Keratinocyte (primary cell): Measurements from ENCODE around the gene ZNF324B. TPM values are rescaled to one million over a fixed set of nuclear protein-coding genes. Genes with fewer than 3 reads are reported as not detected.

ENCODE experiments used
- DNase-seq: peaks from one replicate; pipeline ENCODE4 v3.0.0-alpha.2; 2011; ENCODE audit warnings: low read depth, missing footprints, low spot score
- FAIRE-seq: peaks from 2 replicates; lab custom pipeline; 2011; peaks lifted over from hg19 to GRCh38; lab: Jason Lieb, UNC
- H2AFZ ChIP-seq: 2 replicates; pipeline ENCODE4 v1.6.0; 2012; ENCODE audit warnings: low read length, control low read depth, inconsistent platforms; ENCODE audit not compliant: control insufficient read depth
- H3K27ac ChIP-seq: 2 replicates; pipeline ENCODE4 v1.5.1; 2011; ENCODE audit warnings: low read length; ENCODE audit not compliant: control insufficient read depth, insufficient read depth
- H3K27me3 ChIP-seq: 3 replicates; pipeline ENCODE4 v1.6.0; 2011; ENCODE audit warnings: low read length; ENCODE audit not compliant: control insufficient read depth, insufficient read depth; ENCODE audit errors: extremely low read depth
- H3K36me3 ChIP-seq, 2 experiments: 2 replicates in 1 of 2; 3 replicates in 1 of 2; pipeline ENCODE4 v1.5.1; 2011; ENCODE audit warnings: low read length in 2 of 2, mild to moderate bottlenecking in 1 of 2; ENCODE audit not compliant: control insufficient read depth in 2 of 2, insufficient read depth in 2 of 2; ENCODE audit errors: extremely low read depth in 1 of 2
- H3K4me1 ChIP-seq: 3 replicates; pipeline ENCODE4 v1.5.1; 2011; ENCODE audit warnings: low read length; ENCODE audit not compliant: control insufficient read depth, insufficient read depth; ENCODE audit errors: extremely low read depth
- H3K4me2 ChIP-seq: 3 replicates; pipeline ENCODE4 v1.6.0; 2011; ENCODE audit warnings: low read depth, low read length; ENCODE audit not compliant: control insufficient read depth, insufficient read depth; ENCODE audit errors: extremely low read depth
- H3K4me3 ChIP-seq, 3 experiments: fragments of 200-600 bp in 1 of 3; sonication (generic) in 1 of 3; 2 replicates in 2 of 3; 3 replicates in 1 of 3; pipeline ENCODE4 v1.5.1; 2011 to 2016; ENCODE audit warnings: low read length in 3 of 3, mild to moderate bottlenecking in 3 of 3, control low read depth in 2 of 3, inconsistent platforms in 1 of 3, low read depth in 1 of 3, mixed read lengths in 1 of 3, mixed run types in 1 of 3, moderate library complexity in 1 of 3; ENCODE audit not compliant: control insufficient read depth in 2 of 3, insufficient read depth in 2 of 3; ENCODE audit errors: extremely low read depth in 1 of 3
- H3K79me2 ChIP-seq: 2 replicates; pipeline ENCODE4 v1.6.0; 2012; ENCODE audit warnings: low read length; ENCODE audit not compliant: control insufficient read depth, insufficient read depth
- H3K9ac ChIP-seq: 3 replicates; pipeline ENCODE4 v1.6.0; 2011; ENCODE audit warnings: low read length; ENCODE audit not compliant: control insufficient read depth, insufficient read depth; ENCODE audit errors: extremely low read depth
- H3K9me1 ChIP-seq: 3 replicates; pipeline ENCODE4 v1.6.0; 2011; ENCODE audit warnings: low read length; ENCODE audit not compliant: control insufficient read depth, insufficient read depth; ENCODE audit errors: extremely low read depth
- H3K9me3 ChIP-seq: 2 replicates; pipeline ENCODE4 v1.5.1; 2012; ENCODE audit warnings: low read depth, low read length; ENCODE audit not compliant: control insufficient read depth
- H4K20me1 ChIP-seq: 3 replicates; pipeline ENCODE4 v1.6.0; 2011; ENCODE audit warnings: low read length; ENCODE audit not compliant: control insufficient read depth, insufficient read depth; ENCODE audit errors: extremely low read depth
- EZH2 ChIP-seq: IDR thresholded peaks from one replicate; pipeline ENCODE4 v1.6.1; 2012; ENCODE audit warnings: inconsistent platforms, mild to moderate bottlenecking, low read length, moderate library complexity
- dilution Hi-C: fragments of 300-500 bp; cut with MboI; formaldehyde crosslinking; loops from one replicate; pipeline ENCODE4 v1.7.0; 2020; ENCODE audit warnings: low sequenced_read_pairs; ENCODE audit not compliant: extremely low pct_ligation_motif_present
- polyA plus RNA-seq, 5 experiments: library from polyadenylated mRNA; depleted of rRNA in 3 of 5; stranded (reverse) in 3 of 5; stranded (forward) in 1 of 5; unstranded in 1 of 5; fragments of >200 nt; gene quantifications; 1 replicate in 1 of 5; 2 replicates in 3 of 5; 3 replicates in 1 of 5; pipeline versions ENCODE4 v1.2.1 to v1.2.3, GENCODE V29; 2011 to 2012; ENCODE audit warnings: missing spikeins in 2 of 5, low read depth in 1 of 5, low replicate concordance in 1 of 5
- TF ChIP-seq, protein P1 (sequence below), 3 experiments: IDR thresholded peaks in 1 of 3; conservative IDR thresholded peaks in 1 of 3; optimal IDR thresholded peaks in 1 of 3; 2 replicates in 2 of 3; 3 replicates in 1 of 3; pipeline versions ENCODE3 to v1.5.1; 2011; ENCODE audit warnings: low read length in 3 of 3, mild to moderate bottlenecking in 3 of 3, moderate library complexity in 2 of 3, control low read depth in 1 of 3, inconsistent platforms in 1 of 3; ENCODE audit not compliant: insufficient read depth in 2 of 3; ENCODE audit errors: extremely low read depth in 1 of 3

Gene ZNF324B
- polyA plus RNA-seq, 1 donor (not counting 4 experiments of a cell fraction or from before 2014, with no cell fraction given), result 2.0 TPM

DNA sequence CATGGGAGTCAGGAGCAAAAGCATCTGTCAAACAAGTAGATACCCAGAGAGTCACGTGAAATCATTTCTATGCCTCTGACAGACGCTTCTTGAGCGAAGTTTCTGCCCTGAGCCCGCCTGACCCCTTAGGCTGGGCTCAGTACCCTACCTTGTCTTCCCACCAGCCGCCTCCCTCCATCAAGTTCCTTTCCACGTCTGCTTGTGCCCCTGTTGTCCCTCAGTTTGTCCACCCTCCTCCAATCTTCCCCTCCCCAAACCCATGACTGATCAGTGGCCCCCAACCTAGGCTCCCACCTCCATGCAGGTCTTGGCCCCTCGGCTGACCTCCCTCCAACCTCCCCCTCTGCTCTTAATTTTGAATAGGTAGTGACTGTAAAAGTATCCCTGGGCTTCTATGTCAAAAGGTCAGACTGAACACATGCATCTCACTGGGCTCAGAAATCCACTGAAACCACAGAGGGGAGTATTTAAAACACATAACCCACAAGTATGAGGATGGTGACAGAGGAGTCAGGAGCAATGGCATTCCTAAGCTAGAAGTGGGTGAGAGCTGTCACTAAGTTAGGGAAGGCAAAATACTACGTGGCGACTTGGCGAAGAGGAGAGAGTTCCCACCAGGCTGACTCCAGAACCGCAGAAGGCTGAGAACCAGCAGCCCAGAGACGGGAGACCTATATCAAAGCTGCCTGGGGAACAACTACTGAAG lies 23.0 kb downstream of the ZNF324B start:
- no peak for FAIRE-seq
- no peaks in the 10 kb centered on the region for H3K9me1 ChIP-seq
- H3K36me3 ChIP-seq, result peaks cover 7 to 11% of the 10 kb centered on the region in 2 experiments
- H3K4me3 ChIP-seq, result no peak overlapping the region
- peak overlapping the region; percentile 91 for H3K4me2 ChIP-seq
- no peak for TF ChIP-seq EZH2
- TF ChIP-seq, protein P1, sequence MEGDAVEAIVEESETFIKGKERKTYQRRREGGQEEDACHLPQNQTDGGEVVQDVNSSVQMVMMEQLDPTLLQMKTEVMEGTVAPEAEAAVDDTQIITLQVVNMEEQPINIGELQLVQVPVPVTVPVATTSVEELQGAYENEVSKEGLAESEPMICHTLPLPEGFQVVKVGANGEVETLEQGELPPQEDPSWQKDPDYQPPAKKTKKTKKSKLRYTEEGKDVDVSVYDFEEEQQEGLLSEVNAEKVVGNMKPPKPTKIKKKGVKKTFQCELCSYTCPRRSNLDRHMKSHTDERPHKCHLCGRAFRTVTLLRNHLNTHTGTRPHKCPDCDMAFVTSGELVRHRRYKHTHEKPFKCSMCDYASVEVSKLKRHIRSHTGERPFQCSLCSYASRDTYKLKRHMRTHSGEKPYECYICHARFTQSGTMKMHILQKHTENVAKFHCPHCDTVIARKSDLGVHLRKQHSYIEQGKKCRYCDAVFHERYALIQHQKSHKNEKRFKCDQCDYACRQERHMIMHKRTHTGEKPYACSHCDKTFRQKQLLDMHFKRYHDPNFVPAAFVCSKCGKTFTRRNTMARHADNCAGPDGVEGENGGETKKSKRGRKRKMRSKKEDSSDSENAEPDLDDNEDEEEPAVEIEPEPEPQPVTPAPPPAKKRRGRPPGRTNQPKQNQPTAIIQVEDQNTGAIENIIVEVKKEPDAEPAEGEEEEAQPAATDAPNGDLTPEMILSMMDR (optimal IDR thresholded peaks at IDR 0.05 in 1 of 3, IDR thresholded peaks at IDR 0.05 in 1 of 3, conservative IDR thresholded peaks at IDR 0.05 in 1 of 3; ENCODE audit: extremely low read depth in 1 of 3, insufficient read depth in 2 of 3, low read length in 3 of 3), result no peak
- H3K79me2 ChIP-seq, result peaks cover 2% of the 10 kb centered on the region
- no peak overlapping the region for H2AFZ ChIP-seq
- dilution Hi-C loops, result no loop called here
- no peaks in the 10 kb centered on the region for H3K9me3 ChIP-seq
- no peak for DNase-seq
- no peaks in the 10 kb centered on the region for H4K20me1 ChIP-seq
- peaks cover 15% of the 10 kb centered on the region for H3K4me1 ChIP-seq
- H3K9ac ChIP-seq, result no peak overlapping the region
- H3K27ac ChIP-seq, result no peak overlapping the region
- H3K27me3 ChIP-seq, result no peaks in the 10 kb centered on the region

DNA sequence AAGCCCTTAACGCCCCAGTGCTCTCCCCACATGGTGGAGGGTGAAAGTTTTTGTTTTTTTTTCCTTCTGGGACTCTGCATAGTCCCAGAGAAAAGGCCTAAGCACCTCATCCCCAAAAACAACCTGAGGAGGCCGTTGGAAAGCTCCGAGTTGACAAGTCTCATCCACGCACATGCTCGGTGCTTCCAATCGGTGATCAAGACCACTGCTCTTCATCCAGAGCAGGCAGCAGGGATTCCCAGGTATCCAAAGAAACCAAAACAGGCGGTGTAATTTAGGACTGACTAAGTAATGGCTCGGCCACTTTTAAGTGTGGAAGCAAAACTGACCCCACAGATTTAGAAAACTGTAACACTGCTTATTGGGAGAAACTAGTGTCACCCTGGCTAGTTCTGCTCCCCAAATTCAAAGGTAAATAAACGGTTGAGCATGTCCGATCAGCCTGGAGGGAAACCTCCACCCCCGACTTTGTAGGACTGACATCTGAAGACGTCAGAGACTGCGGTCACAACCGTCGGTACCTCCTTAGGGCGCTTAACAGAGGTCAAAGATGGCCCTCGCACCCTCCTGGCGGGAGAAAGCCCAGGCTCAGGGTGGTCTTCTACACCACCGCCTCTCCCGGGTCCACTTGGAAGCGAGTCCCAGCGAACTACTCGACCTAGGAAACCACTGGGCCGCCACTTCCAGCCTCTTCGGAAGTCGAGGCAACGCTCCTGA lies 23.7 kb downstream of the ZNF324B start:
- no peak for DNase-seq
- Histone ChIP-seq H3K4me3 (peak overlapping the region; percentile 62 to 83 (median 68)), H3K9ac (peak overlapping the region; percentile 80), H2AFZ (no peak overlapping the region), H3K36me3 (peaks cover 7 to 12% of the 10 kb centered on the region in 2 experiments), H3K4me2 (peak overlapping the region; percentile 91), H3K27ac (peak overlapping the region; percentile 63), H3K9me1 (no peaks in the 10 kb centered on the region), H3K27me3 (no peaks in the 10 kb centered on the region), H3K4me1 (peaks cover 15% of the 10 kb centered on the region), H3K79me2 (no peaks in the 10 kb centered on the region), H4K20me1 (no peaks in the 10 kb centered on the region), H3K9me3 (no peaks in the 10 kb centered on the region)
- dilution Hi-C loops, result no loop called here
- no peak for FAIRE-seq
- TF ChIP-seq EZH2, result no peak
